ENCODE results near the gene B3GNT4.
"Not testable (repeated sequence)": the region's sequence is repeated elsewhere in the genome, so short reads cannot be mapped to it uniquely, and the experiment has no call there.

B3GNT4 gene

GRCh38 chr12:122203301-122204166 is at the start of gene B3GNT4:
Gene B3GNT4, plus strand, starts transcription at chr12:122203709. Its CDS starts 910 bp downstream, at chr12:122204619.
- DNase-seq: peak; percentile 87

- DNase-seq: no peak
Measured at GRCh38 chr12:122155705-122156104, 47.8 kb upstream of the B3GNT4 start.

- no peak for DNase-seq
Measured at GRCh38 chr12:122158700-122159285, 44.7 kb upstream of the B3GNT4 start.

GRCh38 chr12:122159882-122160281 is 43.6 kb upstream of the B3GNT4 start:
- DNase-seq: no peak

GRCh38 chr12:122160761-122161160 is 42.7 kb upstream of the B3GNT4 start:
- DNase-seq: no peak

- no peak for DNase-seq
Measured at GRCh38 chr12:122161682-122162081, 41.8 kb upstream of the B3GNT4 start.

GRCh38 chr12:122162976-122163375 is 40.5 kb upstream of the B3GNT4 start:
- no peak for DNase-seq

GRCh38 chr12:122166422-122167349 is 36.8 kb upstream of the B3GNT4 start:
- DNase-seq: no peak

- no peak for DNase-seq
Measured at GRCh38 chr12:122167356-122167925, 36.1 kb upstream of the B3GNT4 start.

- no peak for DNase-seq
Measured at GRCh38 chr12:122168492-122168891, 35.0 kb upstream of the B3GNT4 start.

- no peak for DNase-seq
Measured at GRCh38 chr12:122171399-122171798, 32.1 kb upstream of the B3GNT4 start.

GRCh38 chr12:122172262-122172939 is 31.1 kb upstream of the B3GNT4 start:
- DNase-seq: no peak

GRCh38 chr12:122174155-122174845 is 29.2 kb upstream of the B3GNT4 start, which contains the start of gene IL31:
Gene IL31, minus strand, starts transcription at chr12:122174221. Its CDS starts 49 bp downstream, at chr12:122174172.
- no peak for DNase-seq

- not testable (repeated sequence) for DNase-seq
Measured at GRCh38 chr12:122176473-122176872, 27.0 kb upstream of the B3GNT4 start.

- peak; percentile 48 for DNase-seq
Measured at GRCh38 chr12:122182887-122183587, 20.5 kb upstream of the B3GNT4 start, which contains the start of gene LRRC43. Gene LRRC43, plus strand, starts transcription at chr12:122183123. Its CDS starts 22 bp downstream, at chr12:122183145.

- DNase-seq: no peak
Measured at GRCh38 chr12:122183588-122183940, 19.9 kb upstream of the B3GNT4 start.

GRCh38 chr12:122184517-122184916 is 19.0 kb upstream of the B3GNT4 start:
- DNase-seq: no peak

GRCh38 chr12:122185079-122185478 is 18.4 kb upstream of the B3GNT4 start:
- no peak for DNase-seq

GRCh38 chr12:122185494-122186082 is 17.9 kb upstream of the B3GNT4 start:
- no peak for DNase-seq

GRCh38 chr12:122187466-122187865 is 16.0 kb upstream of the B3GNT4 start:
- DNase-seq: no peak

All from CD4-positive, alpha-beta T cell treated with Interleukin-17A for 4 hours (primary cell).